Peyer's patch (tissue), 4 donors: ENCODE results near the gene ASB10. TPM values are rescaled to one million over a fixed set of nuclear protein-coding genes. Genes with fewer than 3 reads are reported as not detected.

ENCODE experiments used
- DNase-seq, 3 donors: peaks; one replicate each; pipeline ENCODE4 v3.0.0-alpha.2; 2017 to 2019
- H3K27ac ChIP-seq, 4 donors: fragments of 200-600 bp; sonication (generic); one replicate each; pipeline ENCODE4 v1.5.1; 2016 to 2019
- H3K27me3 ChIP-seq, 2 donors: fragments of 200-600 bp; sonication (generic); one replicate each; pipeline ENCODE4 v1.5.1; 2019
- H3K36me3 ChIP-seq, 3 donors: fragments of 200-600 bp; sonication (generic); one replicate each; pipeline ENCODE4 v1.5.1; 2016 to 2019
- H3K4me1 ChIP-seq, 4 donors: fragments of 200-600 bp; sonication (generic); one replicate each; pipeline ENCODE4 v1.5.1; 2016 to 2019
- H3K4me3 ChIP-seq, 4 donors: fragments of 200-600 bp; sonication (generic); 1 replicate in 3 of 4; 2 replicates in 1 of 4; pipeline ENCODE4 v1.5.1; 2016 to 2019; ENCODE audit warnings: mild to moderate bottlenecking in 1 of 4
- H3K9me3 ChIP-seq, 4 donors: fragments of 200-600 bp; sonication (generic); one replicate each; pipeline ENCODE4 v1.5.1; 2016 to 2019; ENCODE audit warnings: mild to moderate bottlenecking in 1 of 4
- POLR2A ChIP-seq, 2 donors: fragments of 450-650 bp; IDR thresholded peaks; one replicate each; pipeline ENCODE4 v1.5.1; 2017; ENCODE audit warnings: antibody characterized with exemption in 2 of 2, mild to moderate bottlenecking in 2 of 2, moderate library complexity in 2 of 2
- total RNA-seq, 4 donors: library from RNA; depleted of rRNA; stranded (reverse); fragments of >200 nt; gene quantifications; one replicate each; pipeline ENCODE4 v1.1.0, GENCODE V29; 2016
- TF ChIP-seq, protein P1 (sequence below), 6 experiments: fragments of 450-650 bp in 4 of 6; fragments of 200-600 bp in 2 of 6; sonication (generic) in 1 of 6; IDR thresholded peaks; one replicate each; pipeline ENCODE4 v1.5.1; 2017 to 2019; ENCODE audit warnings: antibody characterized with exemption in 6 of 6, mild to moderate bottlenecking in 3 of 6, moderate library complexity in 1 of 6

ASB10 gene
- total RNA-seq, 4 donors from 2014 or later, result not detected

DNA sequence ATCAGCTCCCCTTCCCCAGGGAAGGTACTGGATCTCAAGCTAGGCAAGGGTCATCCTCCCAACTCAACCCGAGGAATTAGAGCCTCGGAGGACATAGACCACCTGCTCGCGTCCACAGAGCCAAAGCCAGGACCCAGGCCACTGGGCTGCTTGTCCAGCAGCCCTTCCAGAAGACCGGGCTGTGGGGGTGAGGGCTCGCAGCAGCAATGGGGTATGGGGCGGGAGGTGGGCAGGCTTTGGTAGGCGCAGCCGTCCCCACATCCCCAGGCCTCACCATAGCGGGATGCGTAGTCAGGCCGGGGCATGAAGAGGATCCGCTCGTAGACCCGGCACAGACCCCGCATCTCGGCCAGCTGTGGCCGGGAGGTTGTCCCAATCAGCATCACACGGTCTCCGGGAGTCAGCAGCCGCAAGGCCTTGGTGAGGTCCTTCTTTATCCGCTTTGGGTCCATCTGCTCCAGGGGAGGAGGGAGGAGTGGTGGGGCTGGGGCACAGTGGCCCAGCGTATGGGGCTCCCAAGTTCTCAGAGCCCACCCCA lies 5.0 kb upstream of the ASB10 start:
- no peaks in the 10 kb centered on the region for H3K9me3 ChIP-seq
- no peak overlapping the region for H3K27ac ChIP-seq
- H3K36me3 ChIP-seq, result no peaks in the 10 kb centered on the region
- no peak for DNase-seq
- H3K4me1 ChIP-seq, result no peaks in the 10 kb centered on the region
- no peaks in the 10 kb centered on the region for H3K27me3 ChIP-seq
- no peak overlapping the region for H3K4me3 ChIP-seq
- TF ChIP-seq POLR2A (IDR thresholded peaks at IDR 0.05), result no peak
- TF ChIP-seq, protein P1, sequence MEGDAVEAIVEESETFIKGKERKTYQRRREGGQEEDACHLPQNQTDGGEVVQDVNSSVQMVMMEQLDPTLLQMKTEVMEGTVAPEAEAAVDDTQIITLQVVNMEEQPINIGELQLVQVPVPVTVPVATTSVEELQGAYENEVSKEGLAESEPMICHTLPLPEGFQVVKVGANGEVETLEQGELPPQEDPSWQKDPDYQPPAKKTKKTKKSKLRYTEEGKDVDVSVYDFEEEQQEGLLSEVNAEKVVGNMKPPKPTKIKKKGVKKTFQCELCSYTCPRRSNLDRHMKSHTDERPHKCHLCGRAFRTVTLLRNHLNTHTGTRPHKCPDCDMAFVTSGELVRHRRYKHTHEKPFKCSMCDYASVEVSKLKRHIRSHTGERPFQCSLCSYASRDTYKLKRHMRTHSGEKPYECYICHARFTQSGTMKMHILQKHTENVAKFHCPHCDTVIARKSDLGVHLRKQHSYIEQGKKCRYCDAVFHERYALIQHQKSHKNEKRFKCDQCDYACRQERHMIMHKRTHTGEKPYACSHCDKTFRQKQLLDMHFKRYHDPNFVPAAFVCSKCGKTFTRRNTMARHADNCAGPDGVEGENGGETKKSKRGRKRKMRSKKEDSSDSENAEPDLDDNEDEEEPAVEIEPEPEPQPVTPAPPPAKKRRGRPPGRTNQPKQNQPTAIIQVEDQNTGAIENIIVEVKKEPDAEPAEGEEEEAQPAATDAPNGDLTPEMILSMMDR (IDR thresholded peaks at IDR 0.05), result no peak

DNA sequence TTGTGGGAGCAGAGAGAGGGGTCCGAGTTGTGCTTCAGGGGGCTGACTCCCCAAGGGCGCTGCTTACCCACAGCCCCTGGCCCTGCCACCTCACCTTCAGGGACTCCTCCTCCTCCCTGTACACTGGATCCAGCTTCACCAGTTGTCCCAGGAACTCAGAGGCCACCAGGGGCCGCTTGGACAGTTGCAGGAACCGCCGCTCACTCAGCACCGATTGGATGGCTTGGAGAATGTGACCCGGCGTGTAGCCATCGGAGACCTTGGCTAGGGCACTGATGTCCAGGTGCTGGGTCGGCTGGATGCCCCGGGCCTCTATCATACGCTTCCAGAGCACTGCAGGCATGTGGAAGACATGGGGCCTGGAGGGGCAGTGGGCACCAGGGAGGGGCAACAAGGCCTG lies 4.5 kb upstream of the ASB10 start:
- TF ChIP-seq, protein P1 (IDR thresholded peaks at IDR 0.05), result no peak
- no peak for TF ChIP-seq POLR2A (IDR thresholded peaks at IDR 0.05)
- no peaks in the 10 kb centered on the region for H3K36me3 ChIP-seq
- no peaks in the 10 kb centered on the region for H3K9me3 ChIP-seq
- no peaks in the 10 kb centered on the region for H3K4me1 ChIP-seq
- no peak for DNase-seq
- H3K4me3 ChIP-seq, result no peak overlapping the region
- H3K27me3 ChIP-seq, result no peaks in the 10 kb centered on the region
- H3K27ac ChIP-seq, result no peak overlapping the region

DNA sequence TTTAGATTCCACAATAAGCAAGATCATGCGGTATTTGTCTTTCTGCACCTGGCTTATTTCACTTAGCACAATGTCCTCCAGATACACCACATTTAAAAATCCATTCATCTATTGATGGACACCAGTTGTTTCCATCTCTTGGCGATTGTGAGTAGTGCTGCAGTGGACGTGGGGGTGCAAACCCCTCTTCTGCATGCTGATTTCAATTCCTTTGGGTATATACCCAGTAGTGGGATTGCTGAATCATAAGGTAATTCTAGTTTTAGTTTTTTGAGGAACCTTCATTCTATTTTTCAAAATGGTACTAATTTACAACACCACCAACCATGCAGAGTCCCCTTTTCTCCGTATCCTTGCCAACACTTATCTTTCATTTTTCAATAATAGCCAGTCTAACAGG lies 2.0 kb upstream of the ASB10 start:
- Histone ChIP-seq H3K9me3 (no peaks in the 10 kb centered on the region), H3K36me3 (no peaks in the 10 kb centered on the region), H3K27me3 (no peaks in the 10 kb centered on the region), H3K27ac (no peak overlapping the region), H3K4me1 (no peaks in the 10 kb centered on the region), H3K4me3 (no peak overlapping the region)
- no peak for DNase-seq
- TF ChIP-seq, protein P1 (IDR thresholded peaks at IDR 0.05), result no peak
- no peak for TF ChIP-seq POLR2A (IDR thresholded peaks at IDR 0.05)

DNA sequence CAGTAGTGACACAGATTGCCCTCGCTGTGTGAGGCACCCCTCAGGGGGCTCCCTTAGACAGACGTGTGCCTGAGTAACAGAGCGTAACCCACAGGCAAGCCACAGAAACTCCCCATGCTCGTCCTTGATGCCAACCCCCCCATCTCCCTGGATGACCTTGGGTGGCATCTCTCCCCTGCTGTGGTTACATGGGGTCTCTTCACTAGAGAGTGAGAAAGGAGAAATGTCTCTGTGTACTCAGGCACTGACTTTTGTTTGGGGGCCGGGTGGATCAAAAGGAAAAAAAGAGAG lies 1.1 kb upstream of the ASB10 start:
- TF ChIP-seq, protein P1 (IDR thresholded peaks at IDR 0.05), result no peak
- TF ChIP-seq POLR2A (IDR thresholded peaks at IDR 0.05), result no peak
- no peak for DNase-seq
- Histone ChIP-seq H3K27me3 (no peaks in the 10 kb centered on the region), H3K9me3 (no peaks in the 10 kb centered on the region), H3K36me3 (no peaks in the 10 kb centered on the region), H3K27ac (no peak overlapping the region), H3K4me1 (no peaks in the 10 kb centered on the region), H3K4me3 (no peak overlapping the region)

DNA sequence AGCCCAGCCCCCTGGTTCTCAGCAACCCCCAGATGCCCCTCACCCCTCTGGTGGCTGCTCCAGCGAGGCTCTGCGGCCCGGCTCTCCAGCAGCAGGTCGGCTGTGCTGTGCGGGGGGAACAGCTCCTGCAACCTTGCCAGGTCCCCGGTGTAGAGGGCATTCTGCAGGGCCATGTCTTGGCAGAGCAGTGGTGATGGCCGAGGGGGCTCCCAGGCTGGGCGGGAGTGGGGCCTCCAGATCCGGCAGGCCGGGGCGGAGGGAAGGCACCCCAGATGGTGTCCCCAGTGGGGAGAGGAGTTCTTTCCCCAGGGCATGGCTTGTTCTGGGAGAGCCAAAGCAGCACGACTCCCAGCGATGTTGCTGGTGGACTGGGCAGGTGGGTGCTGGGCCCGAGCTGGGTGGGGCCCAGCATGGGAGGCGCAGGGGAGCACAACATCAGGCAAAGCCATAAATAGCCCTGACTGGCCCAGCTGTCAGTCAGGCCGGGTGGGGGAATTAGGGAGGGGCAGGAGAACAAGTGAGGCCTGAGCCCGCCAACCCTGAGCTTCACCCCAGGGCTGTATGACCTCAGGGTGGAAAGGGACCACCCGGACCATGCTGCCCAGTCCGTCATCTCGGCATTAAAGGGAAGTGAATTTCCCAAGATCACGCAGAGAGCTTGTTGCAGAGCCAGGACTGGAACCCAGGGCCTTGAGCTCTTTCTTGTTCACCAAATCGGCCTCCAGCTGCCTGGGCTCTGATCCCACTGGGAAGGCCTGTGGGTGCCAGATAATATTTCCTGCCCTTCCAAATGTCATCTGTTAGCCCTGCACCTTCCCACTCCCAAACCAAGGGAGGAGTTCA lies 580 bp upstream of the ASB10 start:
- no peaks in the 10 kb centered on the region for H3K27me3 ChIP-seq
- no peaks in the 10 kb centered on the region for H3K4me1 ChIP-seq
- H3K36me3 ChIP-seq, result no peaks in the 10 kb centered on the region
- DNase-seq, result no peak
- H3K4me3 ChIP-seq, result no peak overlapping the region
- H3K9me3 ChIP-seq, result no peaks in the 10 kb centered on the region
- TF ChIP-seq POLR2A (IDR thresholded peaks at IDR 0.05), result no peak
- TF ChIP-seq, protein P1 (IDR thresholded peaks at IDR 0.05), result no peak
- H3K27ac ChIP-seq, result no peak overlapping the region
